Hematopoietic multipotent progenitor cell treated with erythropoietin and hydrocortisone succinate and interleukin-3 and kit ligand, for 8 days (in vitro differentiated cells): Measurements from ENCODE around the gene NAV2.
"Not testable (repeated sequence)": the region's sequence is repeated elsewhere in the genome, so short reads cannot be mapped to it uniquely, and the experiment has no call there.

Experiments
- DNase-seq: peaks from one replicate; pipeline ENCODE4 v3.0.0-alpha.2; 2015

Gene NAV2

DNA sequence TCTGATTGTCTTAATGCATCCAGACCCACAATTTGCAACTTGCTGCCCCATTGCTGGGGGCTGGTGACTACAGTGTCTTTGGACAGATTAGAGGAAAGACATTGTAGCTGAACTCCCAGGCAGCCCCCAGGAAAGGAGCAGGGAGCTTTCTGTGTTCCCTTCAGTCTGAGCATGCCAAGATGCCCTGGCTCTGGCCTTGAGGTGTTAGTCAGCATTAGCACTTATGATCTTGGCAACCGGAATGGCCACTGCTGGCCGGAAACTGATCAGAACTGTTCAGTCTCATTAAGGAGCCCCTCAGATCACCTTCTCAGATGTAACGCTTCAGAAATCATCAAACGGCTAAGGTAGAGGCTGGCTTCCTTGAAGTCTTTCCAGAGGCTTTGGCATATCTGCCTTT lies 195.2 kb downstream of the NAV2 start:
- DNase-seq = no peak

DNA sequence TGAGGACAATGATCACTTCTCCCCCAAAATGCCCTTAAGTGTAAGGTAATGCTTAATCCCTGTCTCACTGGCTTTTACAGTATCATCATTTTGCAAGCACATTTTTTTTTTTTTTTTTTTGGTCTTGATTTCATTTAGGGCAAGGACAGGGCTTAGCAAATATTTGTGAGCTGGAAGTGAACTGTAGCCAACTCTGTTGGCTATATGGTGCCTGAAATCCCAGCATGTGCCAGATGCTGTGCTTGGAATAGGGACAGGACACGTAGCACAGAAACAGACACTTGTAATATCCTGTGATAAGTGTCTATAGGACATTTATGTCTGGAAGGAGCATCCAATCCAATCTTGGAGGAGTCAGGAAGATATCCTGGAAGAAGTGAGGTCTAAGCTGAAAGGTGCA lies 198.3 kb downstream of the NAV2 start:
- no peak for DNase-seq

DNA sequence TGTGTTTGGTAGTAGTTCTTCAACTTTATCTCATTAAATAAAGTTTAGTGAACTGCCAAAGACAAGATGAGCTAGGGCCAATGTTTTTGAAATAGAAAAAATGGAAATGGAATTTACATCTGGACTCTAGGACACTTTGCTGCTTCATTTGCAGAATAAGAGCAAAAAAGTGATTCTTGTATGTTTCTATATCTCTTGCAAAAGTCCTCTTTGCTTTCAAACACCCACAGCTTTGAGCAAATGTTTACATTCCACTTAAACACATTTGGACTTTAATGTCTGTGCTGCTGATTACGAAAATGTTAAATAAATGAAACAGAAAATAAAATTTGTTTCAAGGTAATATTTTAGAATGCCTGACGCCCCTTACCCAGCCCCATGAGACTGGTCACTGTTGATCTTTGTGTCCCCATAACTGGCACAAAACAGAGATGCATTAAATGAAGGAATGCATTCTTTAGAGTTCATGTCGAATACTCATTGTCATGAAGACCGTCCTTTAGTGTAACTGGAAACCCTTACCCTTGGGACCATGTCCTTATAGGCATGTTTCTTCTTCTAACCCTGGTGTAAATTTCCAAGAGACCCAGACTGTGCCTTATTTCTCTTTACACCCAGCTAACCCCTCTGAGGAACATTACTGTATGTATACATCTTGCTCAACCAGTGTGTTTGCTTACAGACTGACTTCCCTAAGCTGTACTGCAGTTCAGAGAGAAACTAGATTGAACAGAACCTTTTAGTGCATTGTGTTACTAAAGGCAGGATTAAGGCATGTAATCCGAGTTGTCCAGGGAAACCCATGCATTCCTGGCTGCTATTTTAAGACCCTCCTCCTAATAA lies 199.7 kb downstream of the NAV2 start:
- DNase-seq = no peak

DNA sequence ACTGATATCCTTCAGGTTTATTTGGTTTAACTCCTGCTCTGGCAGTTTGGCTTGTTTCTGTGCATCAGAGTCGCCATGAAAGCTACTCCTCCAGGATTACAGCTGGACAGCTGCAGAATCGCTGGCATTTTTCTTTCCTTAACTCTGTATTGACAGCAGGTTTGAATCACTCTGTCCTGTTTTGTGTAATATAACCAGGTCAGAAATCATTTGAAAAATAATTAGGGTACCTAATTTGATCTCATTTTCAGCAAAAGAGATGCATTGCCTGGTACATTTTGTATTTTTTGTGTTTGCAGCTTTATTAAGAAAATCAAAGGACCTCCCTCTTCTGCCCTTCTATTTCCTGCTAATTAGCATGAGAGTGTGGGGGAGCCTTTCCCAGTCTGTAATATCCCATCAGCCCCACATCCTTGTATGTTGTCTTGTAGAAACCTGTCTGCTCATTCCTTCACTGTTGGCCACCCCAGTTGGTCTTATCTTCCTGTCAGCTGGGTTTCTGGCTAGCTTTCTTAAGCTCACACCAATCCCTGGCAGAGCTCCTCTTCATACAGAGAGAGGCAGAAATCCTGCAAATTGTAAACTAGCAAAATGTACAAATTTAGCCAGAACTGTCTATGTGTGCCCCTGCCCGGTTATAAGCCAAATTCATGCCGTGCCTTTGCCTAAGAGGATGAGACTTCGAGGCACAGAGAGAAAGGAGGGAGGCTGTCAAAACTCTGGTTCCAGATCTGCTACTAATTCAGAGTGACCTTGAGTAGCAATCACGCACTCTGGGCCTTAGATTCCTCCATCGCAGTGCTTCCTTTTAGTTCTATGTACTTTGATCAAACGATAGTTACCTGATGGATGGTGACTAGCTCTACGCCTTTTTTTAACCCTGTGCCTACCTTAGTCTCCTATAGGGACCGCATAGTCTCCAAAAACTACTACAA lies 200.6 kb downstream of the NAV2 start:
- no peak for DNase-seq

DNA sequence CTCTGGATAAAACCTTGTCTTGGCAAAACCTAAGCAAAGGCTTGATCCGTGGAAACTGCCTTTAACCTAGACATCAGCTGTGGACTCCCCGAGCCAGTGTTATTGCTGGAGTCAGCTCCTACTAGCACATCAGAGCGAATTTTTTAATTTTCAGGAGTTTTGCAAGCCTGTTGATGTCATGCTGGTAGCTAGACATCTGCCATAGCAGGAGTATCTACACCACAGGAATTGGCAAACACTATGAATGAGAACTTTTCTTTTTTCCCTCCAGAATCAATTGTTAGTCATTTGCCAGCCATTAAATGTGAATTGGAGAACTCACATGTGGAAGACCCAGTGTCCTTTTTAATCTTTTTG lies 201.2 kb downstream of the NAV2 start:
- no peak for DNase-seq

DNA sequence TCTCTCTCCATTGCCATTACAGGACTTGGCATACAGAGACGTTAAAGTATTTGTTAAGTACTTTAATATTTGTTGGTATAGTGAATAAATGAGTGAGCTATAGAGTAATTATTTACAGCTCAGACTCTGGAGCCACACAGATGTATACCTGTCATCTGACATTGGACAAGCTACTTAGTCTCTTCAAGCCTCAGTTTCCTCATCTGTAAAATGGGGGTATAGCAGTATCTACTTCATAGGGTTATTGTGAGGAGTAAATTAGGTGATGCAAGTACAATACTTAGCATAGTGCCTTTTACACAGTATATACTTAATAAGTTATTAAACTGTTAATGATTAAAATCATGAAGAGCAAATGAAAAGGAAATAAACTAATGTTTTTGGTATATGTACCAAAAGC lies 203.2 kb downstream of the NAV2 start:
- DNase-seq = no peak

DNA sequence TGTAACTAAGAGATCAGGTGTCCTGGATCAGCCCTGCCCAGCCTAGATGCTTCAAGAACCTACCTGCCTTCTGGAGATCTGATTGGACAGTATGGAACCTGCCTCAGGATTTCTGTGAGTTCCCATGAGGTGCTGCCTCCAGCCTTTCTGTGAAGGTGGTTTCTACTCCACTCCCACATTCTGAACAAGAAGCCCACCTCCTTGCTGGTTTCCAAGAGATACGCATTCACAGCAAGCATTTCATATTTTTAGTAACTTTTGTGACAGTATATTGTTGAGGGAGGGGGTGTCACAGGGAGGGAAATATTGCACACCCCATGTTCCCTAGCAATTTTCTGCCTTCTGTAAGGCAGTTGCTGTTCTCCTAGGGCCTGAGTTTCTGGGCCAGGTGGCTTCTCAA lies 204.4 kb downstream of the NAV2 start:
- DNase-seq = no peak

DNA sequence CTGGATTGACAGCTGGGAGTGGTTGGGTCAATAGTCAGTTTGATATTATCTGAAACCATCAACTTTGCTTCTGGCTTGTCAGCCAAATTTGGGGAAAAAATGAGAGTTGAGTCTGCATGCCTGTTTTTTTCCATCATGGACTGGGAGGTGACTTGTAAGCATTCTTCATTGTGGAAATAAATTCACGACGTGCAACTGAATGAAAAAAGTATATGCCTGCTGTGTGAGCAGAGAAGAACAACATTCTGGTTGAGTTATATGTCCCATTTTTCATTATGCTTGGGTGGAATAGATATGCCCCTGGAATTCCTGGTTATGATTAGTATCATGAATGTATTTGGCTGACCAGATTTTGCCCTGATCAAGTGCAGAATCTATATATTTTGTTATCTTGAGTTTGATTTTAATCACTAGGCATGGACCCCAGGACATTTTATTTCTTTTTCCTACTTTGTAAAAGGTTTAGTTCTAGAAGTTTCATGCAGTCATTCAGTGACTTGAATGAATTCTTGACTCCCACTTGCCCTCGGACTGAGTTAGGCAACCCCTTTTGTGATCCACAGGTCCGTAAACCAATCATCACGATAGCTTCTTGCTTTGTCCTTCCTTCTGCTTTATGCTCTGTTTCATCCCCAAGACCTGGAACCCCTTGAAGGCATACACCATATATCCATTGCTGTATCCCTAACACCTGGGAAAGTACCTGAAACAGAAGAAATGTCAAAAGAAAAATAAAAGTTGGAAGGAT lies 205.8 kb downstream of the NAV2 start:
- no peak for DNase-seq

DNA sequence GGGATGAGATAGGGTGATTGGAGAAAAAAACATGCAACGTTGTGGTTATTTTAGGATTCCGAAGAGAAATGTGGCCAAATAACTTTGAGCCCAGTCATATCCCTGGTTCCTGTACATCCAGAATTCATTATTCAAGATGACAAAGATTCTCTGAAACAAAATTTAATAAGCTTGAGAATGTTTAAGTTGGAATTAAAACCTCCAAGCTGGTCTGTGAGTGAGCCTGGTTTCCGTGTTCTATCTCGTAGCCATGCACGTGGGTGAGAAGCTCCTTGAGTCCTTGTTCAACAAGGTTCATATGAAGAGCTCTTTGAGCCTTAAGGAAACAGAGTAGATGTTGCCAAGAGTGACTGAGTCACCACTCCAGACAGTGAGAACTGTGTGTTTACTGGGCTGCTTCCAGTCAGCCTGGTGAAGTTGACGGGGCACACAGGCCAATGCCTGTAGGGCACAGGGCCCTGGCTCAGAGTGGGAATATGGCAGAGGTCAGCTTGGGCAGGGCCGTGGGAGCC lies 206.5 kb downstream of the NAV2 start:
- no peak for DNase-seq

DNA sequence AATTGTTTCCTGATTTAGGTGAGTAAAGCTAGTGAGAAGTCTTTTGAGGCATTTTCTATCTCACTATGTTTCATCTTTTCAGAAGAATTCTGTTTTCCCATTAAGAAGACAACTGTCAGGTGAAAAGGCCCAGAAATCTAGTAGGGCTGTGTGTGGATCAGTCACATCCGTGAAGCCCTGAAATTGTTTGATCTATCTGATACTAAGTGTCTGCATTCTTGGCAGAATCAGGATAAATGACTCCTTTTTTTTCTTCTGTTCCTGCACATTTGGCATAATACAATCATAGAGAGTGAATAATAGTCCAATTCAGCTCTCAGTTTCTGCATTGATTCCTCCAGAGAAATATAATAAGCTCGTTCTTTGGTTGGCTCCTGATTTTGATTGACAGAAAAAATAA lies 208.3 kb downstream of the NAV2 start:
- no peak for DNase-seq

DNA sequence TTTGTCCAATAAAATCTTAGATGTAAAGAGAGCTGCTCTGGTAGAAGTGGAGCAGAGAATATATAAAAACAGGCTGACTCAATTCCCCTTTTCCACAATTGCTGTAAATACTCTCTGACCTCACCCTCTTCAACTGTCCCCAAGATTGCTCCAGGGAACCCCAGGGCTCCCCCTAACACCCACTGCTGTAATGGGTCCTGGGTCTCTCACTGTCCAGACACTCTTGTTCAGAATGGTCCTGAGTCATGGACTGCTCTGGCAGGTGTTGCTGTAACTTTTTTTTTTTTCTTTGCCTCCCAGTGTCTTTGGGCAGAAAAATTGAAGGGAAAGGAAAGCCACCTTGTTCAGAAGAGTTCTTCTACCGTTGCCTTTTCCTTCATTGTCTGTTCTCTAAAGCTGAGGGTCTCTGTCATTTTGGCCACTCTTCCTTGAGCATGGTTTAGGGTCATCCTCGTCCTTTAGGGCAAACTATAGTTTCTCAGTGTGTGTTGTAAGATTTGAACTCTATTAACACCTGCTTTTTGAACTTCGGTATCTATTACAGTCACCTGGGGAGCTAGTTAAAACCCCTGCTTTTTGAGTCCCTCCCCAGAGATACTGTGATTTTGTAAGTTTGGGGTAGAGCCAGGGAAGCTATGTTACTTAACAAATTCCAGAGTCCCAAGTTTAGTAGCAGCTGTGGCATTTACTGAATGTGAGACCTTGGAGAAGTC lies 209.5 kb downstream of the NAV2 start:
- DNase-seq = no peak

DNA sequence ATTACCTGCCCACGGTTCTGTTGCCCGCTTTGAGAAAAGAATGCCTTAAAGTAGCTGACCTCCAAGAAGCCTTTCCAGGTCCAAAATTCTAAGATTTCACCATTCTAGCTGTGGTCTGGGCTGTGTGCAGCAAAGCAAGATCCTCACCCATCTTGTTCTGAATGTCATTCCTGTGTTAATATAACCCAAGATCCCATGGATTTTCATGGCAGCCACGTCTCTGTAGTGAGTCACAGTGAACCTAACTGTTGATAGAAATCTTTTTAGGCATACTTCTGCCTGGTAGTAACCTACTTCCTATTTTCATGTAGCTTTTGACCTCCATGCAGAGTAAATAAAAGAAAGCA lies 210.0 kb downstream of the NAV2 start:
- DNase-seq = no peak

DNA sequence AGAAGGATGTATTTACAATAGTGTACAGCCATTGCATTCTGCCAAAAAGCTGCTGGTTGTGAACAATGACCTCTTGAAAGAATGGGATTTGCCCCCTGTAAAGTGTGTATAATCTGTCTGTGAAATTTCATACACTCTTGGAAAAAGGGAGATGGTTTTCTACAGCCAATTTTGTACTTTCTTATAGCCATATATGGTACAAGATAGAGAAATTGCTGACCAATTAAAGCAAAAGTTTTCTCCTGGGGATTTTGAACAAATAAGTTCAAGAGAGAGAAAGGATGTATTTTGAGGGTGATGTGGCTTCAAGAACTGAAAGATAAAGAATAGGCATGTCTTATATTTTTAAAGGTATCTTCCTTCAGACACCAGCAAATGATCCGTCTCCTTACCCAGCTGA lies 211.0 kb downstream of the NAV2 start:
- no peak for DNase-seq

DNA sequence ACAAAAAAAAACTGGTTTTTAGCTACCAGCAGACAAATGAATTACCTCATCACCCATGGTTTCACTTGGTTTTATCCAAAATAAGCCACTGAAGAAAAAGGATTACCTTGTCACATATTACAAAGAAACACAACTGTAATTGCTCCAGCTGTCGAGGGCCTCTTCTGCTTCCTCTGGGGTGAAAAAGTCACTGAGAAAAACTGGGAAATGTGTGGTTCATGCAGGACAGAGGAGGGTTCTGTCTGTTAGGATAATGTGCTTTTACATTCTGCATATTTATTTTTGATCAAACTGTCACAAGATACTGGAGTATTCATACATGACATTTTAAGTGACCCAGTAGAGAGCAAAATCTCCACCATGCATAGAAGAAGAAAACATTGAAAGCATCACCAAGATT lies 211.7 kb downstream of the NAV2 start:
- no peak for DNase-seq

DNA sequence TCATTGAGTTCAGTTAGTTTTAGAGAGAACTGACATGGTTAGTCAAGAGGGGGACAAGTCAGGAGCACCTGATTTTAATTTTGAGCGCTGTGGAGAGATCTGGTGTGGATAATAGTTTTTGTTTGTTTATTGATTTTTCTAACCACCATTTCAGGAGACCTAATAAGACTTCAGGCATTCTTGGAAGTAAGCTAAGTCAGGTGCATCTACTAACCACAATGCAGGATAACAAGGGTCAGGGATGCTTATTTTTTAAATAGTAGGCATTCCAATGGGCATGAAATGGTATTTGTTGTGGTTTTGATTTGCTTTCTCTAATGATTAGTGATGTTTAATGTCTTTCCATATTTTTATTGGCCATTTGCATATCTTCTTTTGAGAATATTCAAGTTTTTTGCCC lies 212.1 kb downstream of the NAV2 start:
- DNase-seq = no peak

DNA sequence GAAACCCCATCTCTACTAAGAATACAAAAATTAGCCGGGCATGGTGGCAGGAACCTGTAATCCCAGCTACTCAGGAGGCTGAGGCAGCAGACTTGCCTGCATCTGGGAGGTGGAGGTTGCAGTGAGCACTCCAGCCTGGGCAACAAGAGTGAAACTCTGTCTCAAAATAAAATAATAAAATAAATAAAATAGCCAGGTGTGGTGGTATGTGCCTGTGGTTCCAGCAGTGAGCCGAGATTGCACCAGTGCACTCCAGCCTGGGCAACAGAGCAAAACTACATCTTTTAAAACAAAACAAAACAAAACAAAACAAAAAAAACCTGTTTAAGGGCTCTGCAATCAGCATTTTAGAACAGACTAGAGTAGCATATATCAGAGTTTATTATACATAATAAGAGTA lies 214.8 kb downstream of the NAV2 start:
- DNase-seq = not testable (repeated sequence)

DNA sequence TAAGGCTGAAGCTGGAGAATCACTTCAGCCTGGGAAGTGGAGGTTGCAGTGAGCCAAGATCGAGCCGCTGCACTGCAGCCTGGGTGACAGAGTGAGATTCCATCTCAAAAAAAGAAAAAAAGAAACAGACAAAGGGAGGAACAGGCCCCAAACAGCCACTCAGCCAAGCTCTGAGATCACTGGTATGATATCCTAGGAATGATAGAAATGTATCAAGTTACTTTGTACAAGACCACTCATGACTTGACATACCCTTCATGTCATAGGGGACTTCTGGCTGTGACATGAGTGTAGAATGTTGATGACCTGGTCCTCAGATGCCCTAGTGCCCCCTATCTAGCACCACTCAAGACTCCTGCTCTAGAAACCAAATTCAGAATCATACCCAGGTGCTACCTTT lies 216.5 kb downstream of the NAV2 start:
- no peak for DNase-seq

DNA sequence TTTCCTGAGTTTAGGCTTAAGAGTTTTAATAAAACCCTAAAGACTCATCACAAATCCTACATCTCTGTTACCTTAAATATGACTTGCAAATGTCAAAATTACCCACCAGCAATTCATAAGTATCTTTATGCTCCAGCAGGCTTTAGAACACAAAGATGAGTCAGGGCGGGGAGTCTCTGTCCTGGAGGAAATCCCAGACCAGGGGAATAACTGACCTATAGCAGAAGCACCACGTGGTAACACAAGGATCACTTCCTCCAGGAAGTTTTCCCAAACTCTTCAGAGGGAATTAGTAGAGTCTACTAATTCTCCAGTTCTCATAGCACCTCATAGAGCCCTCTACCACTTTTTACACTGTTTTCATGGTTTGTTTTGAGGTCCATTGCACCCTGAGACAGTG lies 217.0 kb downstream of the NAV2 start:
- no peak for DNase-seq

DNA sequence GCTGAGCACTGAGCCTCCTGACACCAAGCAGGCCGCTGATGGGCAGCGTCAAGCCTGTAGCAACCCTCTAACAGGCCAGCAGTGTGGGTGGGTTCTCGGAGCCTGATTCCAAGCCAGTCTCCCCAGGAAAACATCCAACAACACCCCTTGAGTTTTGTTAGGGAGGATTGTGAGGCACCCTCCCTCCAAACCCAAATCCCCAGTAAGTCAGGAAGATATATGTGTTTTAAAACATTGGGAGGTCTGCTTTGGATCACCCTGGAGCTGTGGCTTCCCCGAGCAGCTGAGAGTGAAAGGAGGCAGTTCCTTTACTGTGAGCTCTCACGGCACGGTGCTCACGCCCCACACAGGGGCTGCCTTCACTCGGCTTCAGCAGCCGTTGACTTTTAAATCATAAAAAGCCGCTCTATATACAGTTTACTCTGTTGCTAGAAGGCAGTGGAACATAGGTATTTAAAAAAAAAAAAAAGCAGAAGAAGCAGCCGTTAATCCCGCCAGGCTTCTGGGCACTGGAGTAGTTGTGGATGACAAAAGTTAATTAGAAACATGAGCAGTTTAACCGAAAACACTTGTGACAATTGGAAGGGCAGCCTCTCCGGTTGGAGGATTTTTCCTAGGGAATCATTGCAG lies 218.6 kb downstream of the NAV2 start:
- DNase-seq = no peak

DNA sequence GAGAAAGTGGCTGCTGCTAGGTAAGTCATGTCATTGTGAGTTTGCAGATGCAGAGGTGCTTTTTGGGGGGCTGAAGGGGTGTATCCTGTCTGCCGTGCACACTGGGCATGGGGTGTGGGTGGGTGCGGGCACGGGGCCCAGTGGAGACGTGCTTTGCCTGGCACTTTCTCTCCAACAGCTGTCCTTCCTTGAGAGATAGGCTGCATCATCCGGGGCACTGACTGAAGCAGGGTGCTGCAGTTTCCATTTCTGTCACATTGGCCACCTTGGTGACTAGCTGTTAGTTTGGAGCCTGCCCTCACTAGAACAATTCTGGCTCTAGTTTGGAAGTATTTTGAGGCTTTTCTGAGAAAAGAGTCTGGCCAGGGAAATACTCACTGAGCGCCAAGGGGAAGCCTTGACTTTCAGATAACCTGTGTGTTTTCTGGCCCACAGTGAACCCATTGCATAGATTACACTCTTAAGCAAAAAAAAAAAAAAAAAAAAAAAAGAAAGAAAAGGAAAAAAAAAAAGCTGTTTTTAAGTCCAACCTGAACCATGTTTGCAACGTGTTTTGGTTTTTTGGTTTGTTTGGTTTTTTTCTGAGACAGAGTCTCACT lies 219.2 kb downstream of the NAV2 start:
- DNase-seq = peak; percentile 15

DNA sequence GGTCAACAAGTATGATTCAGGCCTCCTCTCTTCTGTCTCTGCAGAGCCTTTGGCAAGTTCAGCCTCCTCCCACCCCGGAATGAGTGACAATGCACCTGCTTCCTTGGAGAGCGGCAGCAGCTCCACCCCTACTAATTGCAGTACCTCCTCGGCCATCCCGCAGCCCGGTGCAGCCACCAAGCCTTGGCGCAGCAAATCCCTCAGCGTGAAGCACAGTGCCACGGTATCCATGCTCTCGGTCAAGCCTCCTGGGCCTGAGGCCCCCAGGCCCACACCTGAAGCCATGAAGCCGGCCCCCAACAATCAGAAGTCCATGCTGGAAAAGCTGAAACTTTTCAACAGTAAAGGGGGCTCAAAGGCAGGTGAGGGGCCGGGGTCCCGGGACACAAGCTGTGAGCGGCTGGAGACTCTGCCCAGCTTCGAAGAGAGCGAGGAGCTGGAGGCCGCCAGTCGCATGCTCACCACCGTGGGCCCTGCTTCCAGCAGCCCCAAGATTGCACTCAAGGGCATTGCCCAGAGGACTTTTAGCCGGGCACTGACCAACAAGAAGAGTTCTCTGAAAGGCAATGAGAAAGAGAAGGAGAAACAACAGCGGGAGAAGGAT lies 220.6 kb downstream of the NAV2 start:
- DNase-seq = no peak
